IPS DF 4.7 (cell line): Measurements from ENCODE around the gene TEX19.
"Not testable (repeated sequence)": the region's sequence is repeated elsewhere in the genome, so short reads cannot be mapped to it uniquely, and the experiment has no call there.

Experiments used
- DNase-seq: peaks from one replicate; pipeline ENCODE4 v3.0.0-alpha.2; 2013; ENCODE audit warnings: low spot score; ENCODE audit errors: extremely low read depth

Gene TEX19

DNA sequence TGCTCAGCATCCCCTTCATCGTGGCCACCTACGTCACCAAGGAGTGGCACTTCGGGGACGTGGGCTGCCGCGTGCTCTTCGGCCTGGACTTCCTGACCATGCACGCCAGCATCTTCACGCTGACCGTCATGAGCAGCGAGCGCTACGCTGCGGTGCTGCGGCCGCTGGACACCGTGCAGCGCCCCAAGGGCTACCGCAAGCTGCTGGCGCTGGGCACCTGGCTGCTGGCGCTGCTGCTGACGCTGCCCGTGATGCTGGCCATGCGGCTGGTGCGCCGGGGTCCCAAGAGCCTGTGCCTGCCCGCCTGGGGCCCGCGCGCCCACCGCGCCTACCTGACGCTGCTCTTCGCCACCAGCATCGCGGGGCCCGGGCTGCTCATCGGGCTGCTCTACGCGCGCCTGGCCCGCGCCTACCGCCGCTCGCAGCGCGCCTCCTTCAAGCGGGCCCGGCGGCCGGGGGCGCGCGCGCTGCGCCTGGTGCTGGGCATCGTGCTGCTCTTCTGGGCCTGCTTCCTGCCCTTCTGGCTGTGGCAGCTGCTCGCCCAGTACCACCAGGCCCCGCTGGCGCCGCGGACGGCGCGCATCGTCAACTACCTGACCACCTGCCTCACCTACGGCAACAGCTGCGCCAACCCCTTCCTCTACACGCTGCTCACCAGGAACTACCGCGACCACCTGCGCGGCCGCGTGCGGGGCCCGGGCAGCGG is 15.7 kb downstream of the TEX19 start:
- DNase-seq = no peak

DNA sequence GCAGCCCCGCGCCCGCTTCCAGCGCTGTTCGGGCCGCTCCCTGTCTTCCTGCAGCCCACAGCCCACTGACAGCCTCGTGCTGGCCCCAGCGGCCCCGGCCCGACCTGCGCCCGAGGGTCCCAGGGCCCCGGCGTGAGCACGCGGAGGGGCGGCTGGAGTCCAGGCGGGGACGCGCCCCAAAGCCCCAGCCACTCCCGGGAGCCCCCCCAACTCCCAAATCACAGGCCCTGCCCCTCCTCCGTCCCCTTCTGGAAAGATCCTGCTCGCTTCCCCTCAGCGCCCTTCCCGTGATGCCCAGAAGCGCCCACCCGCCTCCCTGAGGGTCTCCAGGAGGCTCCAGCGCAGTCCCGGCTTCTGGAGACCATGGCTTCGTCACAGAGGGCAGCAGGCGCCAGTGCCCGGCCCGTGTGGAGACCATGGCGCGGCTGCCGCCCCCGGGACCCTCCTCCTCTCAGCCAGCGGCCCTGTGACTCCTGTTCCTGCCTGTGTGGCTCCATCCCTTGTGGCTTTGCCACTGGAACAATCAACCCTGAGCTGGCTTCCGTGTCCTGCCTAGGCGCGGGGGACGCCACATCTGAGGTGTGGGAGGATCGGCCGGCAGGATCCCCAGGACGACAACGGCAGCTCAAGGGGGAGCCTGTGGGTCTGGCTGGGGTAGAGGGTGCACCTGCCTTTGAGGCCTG is 16.5 kb downstream of the TEX19 start:
- DNase-seq = no peak

DNA sequence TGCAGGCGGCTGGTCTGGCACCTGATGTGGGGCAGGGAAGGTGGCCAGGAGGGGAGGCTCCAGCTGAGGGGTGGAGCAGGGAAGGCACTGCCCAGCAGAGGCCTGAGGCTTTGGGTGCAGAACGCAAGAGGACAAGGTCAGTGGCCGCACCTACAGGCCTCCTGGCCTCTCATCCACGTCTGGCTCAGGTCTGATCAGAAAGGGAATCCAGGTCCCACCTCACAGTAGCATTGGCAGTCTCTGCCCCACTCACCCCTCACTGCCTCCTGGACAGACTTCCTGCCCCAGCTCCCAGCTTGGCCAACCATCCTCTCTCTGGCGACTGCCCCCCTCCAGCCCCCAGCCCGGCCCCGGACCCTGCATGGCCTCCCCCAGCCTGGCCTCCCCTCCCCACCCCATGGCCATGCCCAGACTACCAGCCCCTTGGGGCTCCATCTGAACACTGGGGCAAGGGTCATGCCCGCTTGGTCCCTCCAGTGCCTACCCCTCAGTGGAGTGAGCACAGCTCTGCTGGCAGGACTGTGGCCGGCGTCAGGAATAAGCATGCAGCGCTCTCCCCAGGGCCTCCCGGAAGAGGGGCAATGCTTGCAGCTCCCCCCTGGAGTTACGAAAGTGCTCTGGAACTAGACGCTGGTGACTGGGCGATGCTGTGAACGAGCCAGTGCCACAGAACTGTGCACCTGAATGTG is 17.1 kb downstream of the TEX19 start:
- DNase-seq = no peak

DNA sequence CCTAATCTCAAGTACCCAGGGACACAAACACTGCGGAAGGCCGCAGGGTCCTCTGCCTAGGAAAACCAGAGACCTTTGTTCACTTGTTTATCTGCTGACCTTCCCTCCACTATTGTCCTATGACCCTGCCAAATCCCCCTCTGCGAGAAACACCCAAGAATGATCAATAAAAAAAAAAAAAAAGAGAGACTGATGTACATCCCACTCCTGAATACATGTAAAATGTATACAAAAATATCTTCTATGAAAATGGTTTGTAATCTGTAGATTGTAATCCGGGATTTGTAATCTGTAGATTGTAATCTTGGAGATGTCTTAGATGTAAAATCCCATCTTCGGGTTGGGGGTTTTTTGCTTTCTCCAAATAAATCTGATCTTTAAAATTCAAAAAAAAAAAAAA is 18.2 kb downstream of the TEX19 start:
- DNase-seq = not testable (repeated sequence)

DNA sequence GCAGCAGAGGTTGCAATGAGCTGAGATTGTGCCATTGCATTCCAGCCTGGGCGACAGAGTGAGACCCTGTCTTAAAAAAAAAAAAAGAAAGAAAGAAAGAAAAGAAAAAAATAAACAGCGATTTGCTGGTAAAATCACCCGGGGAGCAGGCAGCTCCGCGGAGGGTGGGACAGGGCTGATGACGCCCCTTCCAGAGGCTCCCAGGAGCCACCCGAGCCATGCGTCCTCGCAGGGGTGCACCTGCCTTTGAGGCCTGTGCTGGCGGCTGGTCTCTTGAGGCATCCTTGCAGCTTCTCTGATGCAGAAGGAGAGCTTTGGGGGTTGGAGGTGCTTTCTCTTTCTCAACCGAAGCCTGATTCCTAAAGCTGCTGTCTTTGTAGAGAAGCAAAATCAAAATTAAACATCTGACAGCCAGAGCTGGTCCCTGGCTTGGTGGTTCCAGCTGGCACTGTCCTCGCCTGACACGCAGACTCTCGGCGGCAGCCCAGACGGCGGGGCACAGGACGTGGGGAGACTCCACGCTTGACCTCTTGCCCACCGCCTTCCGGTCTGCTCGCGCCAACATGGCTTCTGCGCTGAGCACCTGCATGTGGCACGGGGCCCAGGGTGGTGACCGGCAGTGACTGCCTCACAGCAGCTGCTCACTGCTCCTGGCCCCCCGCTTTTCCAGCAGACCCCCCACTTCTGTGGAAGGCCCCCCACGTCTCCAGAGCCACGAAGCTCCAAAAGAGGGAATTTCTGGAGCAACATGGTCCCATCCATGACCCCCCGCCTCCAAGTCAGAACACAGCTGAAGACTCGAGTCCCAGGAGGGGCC is 19.1 kb downstream of the TEX19 start:
- DNase-seq = no peak

DNA sequence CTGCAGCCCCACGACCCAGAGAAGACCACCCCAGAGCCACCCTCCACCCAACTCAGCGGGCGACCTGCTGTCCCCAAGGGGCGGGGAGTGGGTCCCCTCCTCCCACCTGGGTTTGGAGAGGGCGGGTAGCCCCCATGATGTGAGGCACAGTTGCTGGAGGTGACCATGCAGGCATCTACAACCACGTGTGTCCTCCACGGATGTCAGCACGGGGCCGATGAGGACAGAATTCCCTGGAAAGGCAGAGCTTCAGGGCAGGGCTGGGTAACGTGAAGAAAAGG is 19.6 kb downstream of the TEX19 start:
- no peak for DNase-seq

DNA sequence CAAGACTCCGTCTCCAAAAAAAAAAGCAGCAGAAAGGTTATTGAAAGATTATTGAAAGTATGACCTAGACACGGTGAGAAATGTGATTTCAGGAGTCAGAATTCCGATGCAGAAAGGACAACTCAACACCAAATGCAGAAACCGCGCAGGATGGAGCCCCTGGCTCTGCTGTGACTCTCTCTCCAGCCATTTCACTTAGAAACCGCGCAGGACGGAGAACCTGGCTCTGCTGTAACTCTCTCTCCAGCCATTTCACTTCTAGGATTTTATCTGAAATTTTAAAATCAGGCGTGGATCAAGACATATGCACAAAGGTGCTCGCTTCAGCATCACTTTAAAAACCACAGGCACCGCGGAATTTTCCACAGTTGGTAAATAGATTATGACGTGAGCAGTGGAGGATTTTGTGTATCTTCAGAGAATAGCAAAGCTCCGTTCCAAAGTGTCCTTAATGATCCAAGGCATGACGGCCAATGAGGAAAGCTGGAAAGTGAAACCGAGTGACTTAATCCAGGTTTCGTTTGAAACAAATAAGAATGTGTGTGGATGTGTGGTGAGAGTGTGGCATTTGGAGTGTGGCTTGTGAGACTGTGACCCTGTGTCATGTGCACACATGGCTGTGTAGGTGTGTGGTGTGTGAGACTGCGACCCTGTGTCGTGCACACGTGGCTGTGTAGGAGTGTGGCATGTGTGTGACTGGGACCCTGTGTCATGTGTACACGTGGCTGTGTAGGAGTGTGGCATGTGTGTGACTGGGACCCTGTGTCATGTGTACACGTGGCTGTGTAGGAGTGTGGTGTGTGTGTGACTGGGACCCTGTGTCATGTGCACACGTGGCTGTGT is 22.0 kb downstream of the TEX19 start:
- DNase-seq = no peak

DNA sequence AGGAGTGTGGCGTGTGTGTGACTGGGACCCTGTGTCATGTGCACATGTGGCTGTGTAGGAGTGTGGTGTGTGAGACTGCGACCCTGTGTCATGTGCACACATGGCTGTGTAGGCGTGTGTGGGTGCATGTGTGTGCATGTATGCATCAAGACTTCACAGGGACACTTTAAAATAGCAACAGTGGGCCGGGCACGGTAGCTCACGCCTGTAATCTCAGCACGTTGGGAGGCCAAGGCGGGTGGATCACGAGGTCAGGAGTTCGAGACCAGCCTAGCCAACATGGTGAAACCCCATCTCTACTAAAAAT is 22.6 kb downstream of the TEX19 start:
- not testable (repeated sequence) for DNase-seq

DNA sequence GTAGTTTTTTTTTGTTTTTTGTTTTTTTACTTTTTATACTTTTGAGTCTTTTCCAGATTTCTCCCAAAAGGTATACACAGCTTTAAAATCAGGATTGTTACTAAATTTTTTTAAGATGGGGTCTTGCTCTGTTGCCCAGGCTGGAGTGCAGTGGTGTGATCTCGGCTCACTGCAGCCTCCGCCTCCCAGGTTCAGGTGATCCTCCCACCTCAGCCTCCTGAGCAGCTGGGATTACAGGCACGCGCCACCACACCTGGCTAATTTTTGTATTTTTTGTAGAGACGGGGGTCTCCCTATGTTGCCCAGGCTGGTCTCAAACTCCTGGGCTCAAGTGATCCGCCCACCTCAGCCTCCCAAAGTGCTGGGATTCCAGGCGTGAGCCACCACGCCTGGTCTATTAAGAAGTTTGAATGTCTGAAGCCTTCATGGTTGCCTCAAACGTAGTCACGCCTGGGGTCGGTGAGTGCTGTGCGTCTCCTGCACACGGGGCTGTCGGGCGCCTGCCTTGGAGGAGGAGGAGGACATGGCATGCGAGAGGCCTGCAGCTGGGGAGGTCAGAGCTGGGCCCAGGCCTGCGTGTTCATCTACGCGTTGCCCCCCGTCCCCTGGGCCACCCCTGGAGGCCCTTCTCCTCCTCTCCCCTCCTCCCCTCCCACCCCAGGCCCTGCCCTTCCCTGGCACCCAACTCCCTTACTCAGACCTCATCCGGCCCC is 23.3 kb downstream of the TEX19 start:
- DNase-seq = not testable (repeated sequence)

DNA sequence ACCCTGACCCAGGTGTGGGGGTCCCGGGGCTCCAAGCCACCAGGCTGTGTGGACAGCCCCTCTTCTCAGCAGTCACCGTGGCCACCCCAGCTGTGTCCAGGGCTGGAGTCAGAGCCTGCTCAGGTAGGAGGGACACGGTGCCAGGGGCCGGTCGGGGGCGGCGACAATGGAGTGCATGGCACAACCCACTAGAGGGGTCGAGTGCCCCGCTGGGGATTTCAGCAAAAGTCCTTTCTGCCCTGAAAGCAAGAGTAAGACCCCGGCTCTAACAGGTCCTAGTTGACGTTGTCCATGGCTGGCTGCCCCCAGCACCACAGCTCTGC is 23.8 kb downstream of the TEX19 start:
- DNase-seq = no peak

DNA sequence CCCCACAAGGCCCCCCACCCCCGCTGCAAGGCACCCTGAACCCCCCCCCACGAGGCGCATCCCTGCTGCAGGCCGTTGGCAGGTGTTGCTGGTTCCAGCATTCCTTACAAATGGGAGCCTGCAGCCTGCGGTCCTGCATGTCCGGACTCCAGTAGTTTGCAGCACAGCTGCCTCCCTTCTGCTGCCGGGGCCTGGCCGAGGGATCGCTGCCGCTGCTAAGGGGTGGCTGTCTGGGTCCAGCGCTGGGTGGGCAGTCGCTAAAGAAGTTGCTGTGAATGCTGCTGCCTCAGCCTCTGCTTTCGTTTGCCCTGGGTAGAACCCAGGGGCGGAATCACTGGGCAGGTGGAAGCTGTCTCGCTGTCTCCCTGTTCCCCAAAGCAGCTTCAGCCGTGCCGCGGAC is 24.4 kb downstream of the TEX19 start:
- DNase-seq = no peak

DNA sequence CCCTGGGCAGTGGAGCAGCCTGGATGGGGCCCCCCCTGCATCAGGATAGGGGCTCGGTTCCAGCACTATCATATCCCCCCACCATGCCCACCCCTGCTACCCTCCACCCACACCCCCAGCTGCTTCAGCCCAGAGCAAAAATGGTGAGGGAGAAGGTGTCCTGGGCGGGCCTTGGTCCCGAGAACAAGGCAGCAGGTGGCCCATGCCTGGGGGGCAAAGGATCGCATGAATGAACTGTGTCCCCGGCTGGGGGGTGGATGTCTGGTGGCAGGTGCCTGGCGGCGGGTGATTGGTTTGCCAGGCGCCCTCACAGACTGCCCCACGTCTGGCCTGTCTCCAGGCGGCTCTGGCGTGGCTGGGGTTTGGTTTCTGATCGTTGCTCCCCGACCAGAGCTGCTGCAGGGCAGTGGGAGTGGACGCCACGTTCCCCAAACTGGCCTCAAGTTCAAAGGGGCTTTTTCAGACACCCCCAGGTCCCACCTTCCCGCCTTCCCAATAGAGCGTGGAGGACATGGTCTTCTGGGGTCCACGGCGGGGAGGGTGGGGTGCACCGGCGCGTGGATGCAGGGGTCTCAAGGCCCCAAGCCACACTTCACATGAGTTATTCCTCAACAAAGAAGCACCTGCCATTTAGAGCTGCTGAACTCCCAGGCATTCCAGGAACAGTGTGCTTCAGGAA is 25.1 kb downstream of the TEX19 start:
- no peak for DNase-seq

DNA sequence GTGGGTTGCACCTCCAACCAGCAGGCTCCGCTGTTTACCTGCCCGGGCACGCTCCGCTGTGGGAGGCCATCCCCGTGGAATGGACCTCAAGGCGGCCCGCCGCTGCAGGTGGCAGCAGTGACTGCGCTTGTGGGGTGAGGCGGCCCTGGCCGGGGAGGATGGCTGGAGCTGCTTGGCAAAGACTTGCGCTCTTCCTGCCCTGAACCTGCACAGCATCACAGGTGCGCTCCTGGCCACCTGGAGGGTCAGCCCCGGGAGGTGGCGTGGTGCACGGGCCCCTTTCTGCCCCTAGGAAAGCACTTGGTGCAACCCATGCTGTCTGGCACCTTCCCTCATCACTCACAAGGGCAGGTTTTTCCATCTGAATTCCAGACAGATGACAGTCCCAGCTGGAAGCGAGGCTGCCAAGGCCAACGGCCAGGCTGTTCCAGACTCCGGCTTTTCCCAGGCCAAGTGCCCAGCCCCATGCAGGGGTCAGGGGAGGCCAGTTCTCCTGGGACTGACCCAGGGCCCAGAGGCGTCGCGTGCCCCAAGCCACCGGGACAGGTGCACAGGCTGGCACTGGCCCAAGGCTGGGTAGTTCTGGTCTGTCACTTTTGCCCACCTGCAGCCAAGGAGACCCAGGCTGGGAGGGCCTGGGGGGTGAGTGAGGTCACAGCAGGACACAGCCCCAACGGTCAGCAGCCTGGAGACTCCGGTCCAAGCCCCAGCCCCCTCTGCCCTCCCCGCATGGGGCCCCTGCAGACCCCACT is 25.9 kb downstream of the TEX19 start:
- no peak for DNase-seq

DNA sequence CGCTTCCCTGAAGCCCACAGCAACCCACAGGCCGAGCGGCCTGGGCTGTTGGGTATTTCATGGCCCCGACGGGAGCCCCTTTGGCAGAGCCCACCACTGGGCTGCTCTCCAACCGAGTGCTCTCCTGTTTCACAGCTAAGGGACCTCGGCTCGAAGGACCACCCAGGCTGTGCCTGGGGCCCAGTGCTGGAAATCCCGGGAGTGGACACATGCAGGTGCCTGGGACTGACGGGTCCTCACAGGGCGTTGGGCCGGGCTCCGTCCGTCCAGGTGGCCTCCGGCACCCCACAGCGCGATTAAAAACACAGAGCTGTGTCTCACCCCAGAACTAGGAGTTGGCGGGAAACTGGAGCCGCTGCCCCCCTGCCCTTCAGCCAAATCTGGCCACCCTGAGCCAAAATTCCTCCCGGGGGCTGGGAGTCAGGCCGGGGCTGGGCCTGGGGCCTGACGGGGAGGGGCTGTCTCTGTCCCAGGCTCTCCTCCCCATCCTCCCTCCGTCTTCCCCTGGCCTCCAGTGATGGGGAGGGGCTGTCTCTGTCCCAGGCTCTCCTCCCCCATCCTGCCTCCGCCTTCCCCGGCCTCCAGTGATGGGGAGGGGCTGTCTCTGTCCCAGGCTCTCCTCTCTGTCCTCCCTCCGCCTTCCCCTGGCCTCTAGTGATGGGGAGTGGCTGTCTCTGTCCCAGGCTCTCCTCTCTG is 26.7 kb downstream of the TEX19 start:
- DNase-seq = no peak

DNA sequence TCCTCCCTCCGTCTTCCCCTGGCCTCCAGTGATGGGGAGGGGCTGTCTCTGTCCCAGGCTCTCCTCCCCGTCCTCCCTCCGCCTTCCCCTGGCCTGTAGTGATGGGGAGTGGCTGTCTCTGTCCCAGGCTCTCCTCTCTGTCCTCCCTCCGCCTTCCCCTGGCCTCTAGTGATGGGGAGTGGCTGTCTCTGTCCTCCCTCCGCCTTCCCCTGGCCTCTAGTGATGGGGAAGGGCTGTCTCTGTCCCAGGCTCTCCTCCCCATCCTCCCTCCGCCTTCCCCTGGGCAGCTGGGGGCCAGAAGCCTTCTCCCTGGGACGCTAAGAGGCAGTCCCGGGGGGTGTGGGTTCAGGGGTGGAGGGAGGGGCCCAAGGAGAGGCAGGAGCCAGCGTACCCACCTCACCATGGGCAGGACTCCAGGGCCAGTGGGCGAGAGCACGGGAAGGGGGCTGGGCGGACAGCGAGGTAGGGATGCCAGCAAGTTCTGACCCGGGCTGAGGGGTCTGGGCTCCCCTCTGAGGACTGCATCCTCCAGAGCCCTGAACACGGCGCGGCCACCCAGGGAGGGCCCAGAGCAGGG is 27.3 kb downstream of the TEX19 start:
- no peak for DNase-seq

DNA sequence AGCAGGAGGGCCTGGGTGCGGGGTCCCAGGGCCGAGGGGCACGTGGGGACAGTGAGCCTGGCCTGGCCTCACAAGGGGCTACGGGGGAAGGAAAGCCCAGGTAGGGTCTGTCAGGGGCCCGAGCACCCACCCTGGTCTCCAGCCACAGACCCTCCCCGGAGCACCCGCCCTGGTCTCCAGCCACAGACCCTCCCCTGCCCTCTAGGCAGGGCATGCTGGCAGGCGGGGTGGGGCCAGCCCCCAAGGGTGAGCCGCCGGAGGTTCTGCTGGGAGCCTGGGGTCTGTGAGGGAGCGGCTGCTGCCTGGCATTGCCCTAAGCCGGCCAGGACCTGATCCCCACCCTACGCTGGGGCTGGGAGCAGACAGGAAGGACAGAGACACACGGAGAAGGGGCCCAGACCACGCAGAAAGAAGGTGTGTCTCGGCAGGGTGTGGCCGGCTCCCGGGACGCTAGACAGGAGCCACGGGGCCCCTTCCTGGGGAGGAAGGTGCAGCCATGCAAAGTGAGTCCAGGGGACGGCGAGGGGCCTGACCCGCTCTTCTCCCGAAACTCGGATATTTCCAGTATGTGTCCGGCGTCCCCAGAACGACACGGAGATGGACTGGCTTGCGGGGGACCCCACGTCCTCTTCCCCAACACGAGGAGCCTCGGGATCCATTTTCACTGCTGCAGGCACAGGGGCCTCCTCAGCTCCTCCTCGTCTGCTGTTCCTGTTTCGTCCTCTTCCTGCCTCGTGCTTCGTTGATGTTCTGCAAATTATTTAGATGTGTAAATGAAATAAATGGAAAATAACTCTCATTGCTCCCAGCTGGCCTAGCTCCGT is 28.0 kb downstream of the TEX19 start:
- DNase-seq = no peak

DNA sequence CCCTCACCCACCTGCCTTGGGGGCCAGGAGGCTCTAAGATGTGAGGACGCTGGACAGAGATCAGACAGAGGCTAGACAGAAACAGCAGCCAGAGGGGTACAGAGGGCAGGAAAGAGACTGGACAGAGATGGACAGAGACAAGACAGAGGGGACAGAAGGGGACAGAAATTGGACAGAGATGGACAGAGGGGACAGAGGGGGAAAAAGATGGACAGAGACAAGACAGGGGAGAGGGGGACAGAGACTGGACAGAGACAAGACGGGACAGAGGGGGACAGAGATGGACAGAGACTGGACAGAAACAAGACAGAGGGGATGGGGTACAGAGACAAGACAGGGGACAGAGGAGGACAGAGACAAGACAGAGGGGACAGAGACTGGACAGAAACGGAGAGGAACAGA is 28.7 kb downstream of the TEX19 start:
- no peak for DNase-seq
